SJCRH30 (cell line): ENCODE results near the gene CCL25. TPM values are rescaled to one million over a fixed set of nuclear protein-coding genes. Genes with fewer than 3 reads are reported as not detected.
"Not testable (repeated sequence)": the region's sequence is repeated elsewhere in the genome, so short reads cannot be mapped to it uniquely, and the experiment has no call there.

ENCODE experiments used
- DNase-seq, 2 experiments: peaks; one replicate each; pipeline ENCODE4 v3.0.0-alpha.2; 2015 to 2020
- H3K27ac ChIP-seq: fragments of 250-450 bp; sonication (Bioruptor Pico); 2 replicates; pipeline ENCODE4 v1.5.1; 2020; ENCODE audit warnings: mild to moderate bottlenecking, moderate library complexity
- H3K27me3 ChIP-seq: fragments of 250-450 bp; sonication (Bioruptor Pico); 2 replicates; pipeline ENCODE4 v1.5.1; 2020; ENCODE audit warnings: mild to moderate bottlenecking, moderate library complexity
- H3K36me3 ChIP-seq: fragments of 250-450 bp; sonication (Bioruptor Pico); 2 replicates; pipeline ENCODE4 v1.5.1; 2020; ENCODE audit warnings: mild to moderate bottlenecking, moderate library complexity
- H3K4me1 ChIP-seq: fragments of 250-450 bp; sonication (Bioruptor Pico); 2 replicates; pipeline ENCODE4 v1.5.1; 2020; ENCODE audit warnings: mild to moderate bottlenecking, moderate library complexity
- H3K4me3 ChIP-seq: fragments of 250-450 bp; sonication (Bioruptor Pico); 2 replicates; pipeline ENCODE4 v1.5.1; 2020; ENCODE audit warnings: mild to moderate bottlenecking, moderate library complexity
- H3K9me3 ChIP-seq: fragments of 250-450 bp; sonication (Bioruptor Pico); replicated peaks from 2 replicates; pipeline ENCODE4 v1.5.1; 2020; ENCODE audit warnings: mild to moderate bottlenecking, moderate library complexity
- total RNA-seq: library from RNA; depleted of rRNA; stranded (reverse); fragments of >200 nt; shearing (Covaris generic); gene quantifications from 2 replicates; pipeline ENCODE4 v1.2.3, GENCODE V29; 2014

CCL25 gene
- total RNA-seq, 1 experiment from 2014 or later, result not detected

GRCh38 chr19:8087876-8088275 is 35.3 kb downstream of the CCL25 start:
- Histone ChIP-seq H3K36me3 (no peaks in the 10 kb centered on the region), H3K27me3 (no peaks in the 10 kb centered on the region), H3K4me3 (no peak overlapping the region), H3K9me3 (no peaks in the 10 kb centered on the region), H3K27ac (no peak overlapping the region), H3K4me1 (no peaks in the 10 kb centered on the region)
- DNase-seq, result no peak

DNA sequence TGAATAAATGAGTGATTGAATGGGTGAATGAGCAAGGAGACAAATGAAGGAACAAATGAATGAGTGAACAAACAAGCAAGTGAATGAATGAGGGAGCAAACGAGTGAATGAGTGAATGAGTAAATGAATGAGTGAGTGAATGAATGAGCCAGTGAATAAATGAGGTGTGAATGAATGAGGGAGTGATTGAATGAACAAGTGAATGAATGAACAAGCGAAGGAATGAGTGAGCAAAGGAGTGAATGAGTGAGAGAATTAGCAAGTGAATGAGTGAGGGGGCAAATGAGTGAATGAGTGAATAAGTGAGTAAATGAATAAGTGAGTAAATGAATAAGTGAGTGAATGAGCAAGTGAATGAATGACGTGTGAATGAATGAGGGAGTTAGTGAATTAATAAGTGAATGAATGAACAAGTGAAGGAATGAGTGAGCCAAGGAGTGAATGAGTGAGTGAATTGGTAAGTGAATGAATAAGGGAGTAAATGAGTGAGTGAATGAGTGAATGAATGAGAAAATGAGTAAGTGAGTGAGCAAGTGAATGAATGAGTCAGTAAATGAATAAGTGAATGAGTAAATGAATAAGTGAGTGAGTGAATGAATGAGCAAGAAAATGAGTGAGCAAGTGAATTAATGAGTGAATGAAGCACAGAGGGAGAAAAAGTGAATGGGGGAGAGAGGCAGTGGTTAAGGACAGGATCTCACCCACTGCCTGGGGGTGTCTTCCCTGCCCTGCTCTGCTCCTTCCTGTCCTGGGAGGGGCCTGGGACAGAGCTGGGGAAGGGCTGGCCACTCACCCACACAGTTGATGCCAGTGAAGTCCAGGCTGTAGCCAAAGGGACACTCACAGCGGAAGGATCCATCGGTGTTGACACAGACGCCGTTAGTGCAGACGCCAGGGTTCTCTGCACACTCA is 36.4 kb downstream of the CCL25 start:
- Histone ChIP-seq H3K4me1 (no peaks in the 10 kb centered on the region), H3K27ac (no peak overlapping the region), H3K4me3 (no peak overlapping the region), H3K36me3 (no peaks in the 10 kb centered on the region), H3K9me3 (no peaks in the 10 kb centered on the region), H3K27me3 (no peaks in the 10 kb centered on the region)
- no peak for DNase-seq

DNA sequence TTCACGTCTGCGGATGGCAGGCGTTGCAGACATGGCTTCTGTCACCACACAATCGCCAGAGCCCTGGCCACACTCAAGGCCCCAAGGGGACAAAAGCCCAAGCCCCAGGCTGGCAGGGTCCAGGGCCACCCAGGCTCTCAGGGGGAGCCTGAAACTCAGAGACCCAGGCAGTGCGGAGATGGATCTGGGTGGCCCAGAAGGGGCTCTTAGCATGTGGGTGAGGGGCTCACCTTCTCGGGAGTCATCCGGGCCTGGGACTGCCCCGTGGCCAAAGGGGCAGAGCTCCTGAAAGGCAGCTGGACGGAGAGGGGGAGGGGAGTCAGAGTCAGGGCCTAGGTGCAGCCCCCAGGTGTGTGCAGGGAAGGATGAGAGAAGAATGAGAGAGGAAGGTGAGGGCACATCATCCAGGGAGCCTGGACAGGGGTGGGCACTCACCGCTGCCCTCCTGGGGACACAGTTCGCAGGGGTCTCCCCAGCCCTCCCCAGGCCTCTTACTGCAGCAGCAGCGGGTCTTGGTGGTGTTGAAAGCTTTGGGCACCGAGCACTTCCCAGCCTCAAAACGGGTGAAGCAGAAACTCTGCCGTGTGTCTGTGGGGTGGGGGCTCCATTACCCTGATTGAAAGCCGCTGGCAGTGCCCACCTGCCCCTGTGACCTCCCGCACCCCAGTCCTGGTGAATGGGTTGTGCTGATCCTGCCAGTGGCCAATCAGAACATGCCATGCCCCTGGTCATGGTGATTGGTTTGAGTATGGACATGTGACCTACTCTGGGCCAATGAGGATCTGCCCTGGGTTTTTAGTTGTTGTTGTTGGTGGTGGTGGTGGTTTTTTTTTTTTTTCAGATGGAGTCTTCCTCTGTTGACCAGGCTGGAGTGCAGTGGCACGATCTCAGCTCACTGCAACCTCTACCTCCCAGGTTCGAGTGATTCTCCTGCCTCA is 37.4 kb downstream of the CCL25 start:
- Histone ChIP-seq H3K4me3 (no peak overlapping the region), H3K36me3 (no peaks in the 10 kb centered on the region), H3K9me3 (no peaks in the 10 kb centered on the region), H3K27ac (no peak overlapping the region), H3K4me1 (no peaks in the 10 kb centered on the region), H3K27me3 (no peaks in the 10 kb centered on the region)
- DNase-seq, result no peak

DNA sequence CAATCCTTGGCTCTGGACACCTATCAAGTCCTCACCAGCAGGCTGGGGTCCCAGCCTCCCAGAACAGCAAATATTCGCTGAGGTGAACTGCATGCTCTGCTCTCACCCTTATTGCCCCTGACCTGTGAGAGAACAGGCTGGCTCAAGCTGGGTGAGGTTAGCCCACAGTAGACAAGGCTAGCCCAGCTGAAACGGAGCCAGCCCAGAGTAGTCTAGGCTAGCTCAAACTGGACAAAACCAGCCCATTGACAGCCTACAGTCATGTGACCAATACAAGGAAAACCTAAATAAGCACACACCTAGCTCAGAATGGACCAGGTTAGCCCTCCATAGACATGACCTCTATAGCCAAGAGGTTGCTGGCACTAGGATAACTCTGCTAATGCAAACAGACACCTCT is 38.4 kb downstream of the CCL25 start:
- H3K4me1 ChIP-seq, result no peaks in the 10 kb centered on the region
- no peaks in the 10 kb centered on the region for H3K27me3 ChIP-seq
- H3K4me3 ChIP-seq, result no peak overlapping the region
- no peak for DNase-seq
- H3K9me3 ChIP-seq, result no peaks in the 10 kb centered on the region; the same call in 1 of the 2 replicates
- H3K36me3 ChIP-seq, result no peaks in the 10 kb centered on the region
- H3K27ac ChIP-seq, result no peak overlapping the region

GRCh38 chr19:8093740-8094139 is 41.2 kb downstream of the CCL25 start:
- no peaks in the 10 kb centered on the region; the same call in 1 of the 2 replicates for H3K9me3 ChIP-seq
- H3K4me3 ChIP-seq, result no peak overlapping the region
- no peaks in the 10 kb centered on the region for H3K27me3 ChIP-seq
- H3K36me3 ChIP-seq, result no peaks in the 10 kb centered on the region
- DNase-seq, result no peak
- H3K4me1 ChIP-seq, result no peaks in the 10 kb centered on the region
- H3K27ac ChIP-seq, result no peak overlapping the region

GRCh38 chr19:8094336-8094735 is 41.8 kb downstream of the CCL25 start:
- DNase-seq, result no peak
- H3K9me3 ChIP-seq, result no peaks in the 10 kb centered on the region; the same call in 1 of the 2 replicates
- H3K27me3 ChIP-seq, result no peaks in the 10 kb centered on the region
- H3K27ac ChIP-seq, result no peak overlapping the region
- H3K36me3 ChIP-seq, result no peaks in the 10 kb centered on the region
- no peaks in the 10 kb centered on the region for H3K4me1 ChIP-seq
- no peak overlapping the region for H3K4me3 ChIP-seq

- Histone ChIP-seq H3K4me1 (no peaks in the 10 kb centered on the region), H3K36me3 (no peaks in the 10 kb centered on the region), H3K27me3 (no peaks in the 10 kb centered on the region), H3K9me3 (no peaks in the 10 kb centered on the region; the same call in 1 of the 2 replicates), H3K27ac (no peak overlapping the region), H3K4me3 (no peak overlapping the region)
- DNase-seq, result no peak
Measured at GRCh38 chr19:8095354-8095886, 42.9 kb downstream of the CCL25 start.

DNA sequence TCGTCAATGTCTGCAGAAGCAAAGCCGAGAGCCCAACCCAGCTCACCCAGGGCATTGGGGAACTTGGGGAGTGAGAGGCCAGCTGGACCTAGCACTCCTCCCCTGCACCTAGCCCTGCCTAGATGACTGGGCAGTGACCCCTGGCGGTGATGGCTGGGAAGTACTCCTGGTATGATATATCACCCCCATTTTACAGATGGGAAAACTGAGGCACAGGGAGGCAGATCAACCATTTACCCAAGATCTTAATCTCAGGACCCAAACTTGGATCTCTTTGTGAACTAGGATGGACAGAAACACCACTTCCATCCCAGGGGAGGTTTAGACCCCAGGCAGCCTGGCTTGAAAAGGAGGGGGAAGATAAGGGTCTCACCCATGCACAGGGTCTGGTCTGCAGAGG is 43.5 kb downstream of the CCL25 start:
- H3K27ac ChIP-seq, result no peak overlapping the region
- DNase-seq, result no peak
- no peak overlapping the region for H3K4me3 ChIP-seq
- no peaks in the 10 kb centered on the region for H3K36me3 ChIP-seq
- no peaks in the 10 kb centered on the region for H3K4me1 ChIP-seq
- no peaks in the 10 kb centered on the region; the same call in 1 of the 2 replicates for H3K9me3 ChIP-seq
- H3K27me3 ChIP-seq, result no peaks in the 10 kb centered on the region

- H3K27me3 ChIP-seq, result no peaks in the 10 kb centered on the region
Measured at GRCh38 chr19:8097198-8097597, 44.6 kb downstream of the CCL25 start.

DNA sequence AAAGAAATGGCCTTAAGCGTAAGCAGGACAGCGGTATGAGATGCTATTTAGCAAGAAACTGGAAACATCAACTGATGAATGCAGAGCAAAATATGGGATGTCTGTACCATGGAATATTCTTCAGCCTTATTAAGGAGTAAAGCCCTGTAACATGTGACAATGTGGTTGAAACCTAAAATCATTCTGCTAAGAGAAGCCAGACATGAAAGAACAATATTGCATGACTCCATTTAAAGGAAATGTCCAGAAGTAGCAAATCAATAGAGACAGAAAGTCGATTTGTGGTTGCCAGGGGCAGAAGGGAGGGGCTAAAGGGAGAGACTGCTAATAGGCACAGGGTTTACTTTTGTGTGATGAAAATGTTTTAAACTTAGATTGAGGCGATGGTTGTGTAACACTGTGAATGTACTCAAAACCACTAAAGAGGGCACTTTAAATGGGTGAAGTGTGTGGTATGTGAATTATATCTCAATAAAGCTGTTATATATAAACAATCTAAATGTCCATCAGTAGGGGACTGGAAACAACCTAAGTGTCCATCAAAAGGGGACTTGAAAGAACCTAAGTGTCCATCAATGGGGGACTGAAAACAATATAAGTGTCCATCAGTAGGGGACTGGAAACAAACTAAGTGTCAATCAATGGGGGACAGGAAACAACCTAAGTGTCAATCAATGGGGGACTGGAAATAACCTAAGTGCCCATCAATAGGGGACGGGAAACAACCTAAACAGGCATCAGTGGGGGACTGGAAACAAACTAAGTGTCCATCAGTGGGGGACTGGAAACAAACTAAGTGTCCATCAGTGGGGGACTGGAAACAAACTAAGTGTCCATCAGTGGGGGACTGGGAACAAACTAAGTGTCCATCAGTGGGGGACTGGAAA is 45.4 kb downstream of the CCL25 start:
- no peaks in the 10 kb centered on the region; the same call in 1 of the 2 replicates for H3K9me3 ChIP-seq
- DNase-seq, result no peak

More at GRCh38 chr19:8097198-8097597, 44.6 kb downstream of the CCL25 start:
- Histone ChIP-seq H3K9me3 (no peaks in the 10 kb centered on the region; the same call in 1 of the 2 replicates), H3K4me1 (no peaks in the 10 kb centered on the region), H3K27ac (no peak overlapping the region), H3K4me3 (no peak overlapping the region), H3K36me3 (no peaks in the 10 kb centered on the region)
- DNase-seq, result no peak

GRCh38 chr19:8101311-8101710 is 48.8 kb downstream of the CCL25 start:
- no peak for DNase-seq
- Histone ChIP-seq H3K36me3 (no peaks in the 10 kb centered on the region), H3K4me1 (no peaks in the 10 kb centered on the region), H3K27me3 (no peaks in the 10 kb centered on the region), H3K4me3 (no peak overlapping the region), H3K9me3 (no peaks in the 10 kb centered on the region), H3K27ac (no peak overlapping the region)

More for the DNA sequence above, 45.4 kb downstream of the CCL25 start:
- Histone ChIP-seq H3K4me1 (no peaks in the 10 kb centered on the region), H3K36me3 (no peaks in the 10 kb centered on the region), H3K27ac (no peak overlapping the region), H3K27me3 (no peaks in the 10 kb centered on the region), H3K4me3 (no peak overlapping the region)

- not testable (repeated sequence) for H3K9me3 ChIP-seq, H3K4me3 ChIP-seq, H3K27ac ChIP-seq, DNase-seq, H3K4me1 ChIP-seq, H3K36me3 ChIP-seq, H3K27me3 ChIP-seq
Measured at GRCh38 chr19:8101910-8102309, 49.4 kb downstream of the CCL25 start.

DNA sequence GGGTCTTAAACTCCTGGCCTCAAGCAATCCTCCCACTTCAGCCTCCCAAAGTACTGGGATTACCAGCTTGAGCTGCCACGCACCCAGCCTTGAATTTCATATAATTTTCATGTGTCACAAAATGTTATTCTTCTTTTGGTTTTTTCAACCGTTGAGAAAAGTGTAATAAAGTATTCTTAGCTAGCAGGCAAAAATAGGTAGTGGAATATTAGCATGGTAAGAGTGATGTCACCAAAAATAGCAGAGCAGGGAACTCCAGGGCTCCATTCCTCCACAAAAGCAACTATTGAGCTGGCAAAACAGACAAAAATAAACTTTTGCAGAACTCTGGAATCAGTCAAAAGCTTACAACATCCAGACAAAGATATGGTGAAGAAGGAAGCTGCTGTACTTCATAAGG is 52.9 kb downstream of the CCL25 start:
- Histone ChIP-seq H3K4me1 (no peaks in the 10 kb centered on the region), H3K27ac (no peak overlapping the region), H3K9me3 (no peaks in the 10 kb centered on the region), H3K36me3 (no peaks in the 10 kb centered on the region), H3K27me3 (no peaks in the 10 kb centered on the region), H3K4me3 (no peak overlapping the region)
- DNase-seq, result no peak

GRCh38 chr19:8107301-8107903 is 54.8 kb downstream of the CCL25 start:
- Histone ChIP-seq H3K27me3 (no peaks in the 10 kb centered on the region), H3K27ac (no peak overlapping the region), H3K4me1 (no peaks in the 10 kb centered on the region), H3K36me3 (no peaks in the 10 kb centered on the region), H3K9me3 (no peaks in the 10 kb centered on the region), H3K4me3 (no peak overlapping the region)
- DNase-seq, result no peak
